Superior temporal gyrus (tissue), 1 donor: Measurements from ENCODE around the gene GOLGA2.
A peak's percentile ranks its signal among the peaks of the same experiment; 100 is the strongest.

Experiments
- DNase-seq: peaks from one replicate; pipeline ENCODE4 v3.0.0-alpha.2; 2016; ENCODE audit errors: extremely low spot score

GOLGA2 gene, protein sequence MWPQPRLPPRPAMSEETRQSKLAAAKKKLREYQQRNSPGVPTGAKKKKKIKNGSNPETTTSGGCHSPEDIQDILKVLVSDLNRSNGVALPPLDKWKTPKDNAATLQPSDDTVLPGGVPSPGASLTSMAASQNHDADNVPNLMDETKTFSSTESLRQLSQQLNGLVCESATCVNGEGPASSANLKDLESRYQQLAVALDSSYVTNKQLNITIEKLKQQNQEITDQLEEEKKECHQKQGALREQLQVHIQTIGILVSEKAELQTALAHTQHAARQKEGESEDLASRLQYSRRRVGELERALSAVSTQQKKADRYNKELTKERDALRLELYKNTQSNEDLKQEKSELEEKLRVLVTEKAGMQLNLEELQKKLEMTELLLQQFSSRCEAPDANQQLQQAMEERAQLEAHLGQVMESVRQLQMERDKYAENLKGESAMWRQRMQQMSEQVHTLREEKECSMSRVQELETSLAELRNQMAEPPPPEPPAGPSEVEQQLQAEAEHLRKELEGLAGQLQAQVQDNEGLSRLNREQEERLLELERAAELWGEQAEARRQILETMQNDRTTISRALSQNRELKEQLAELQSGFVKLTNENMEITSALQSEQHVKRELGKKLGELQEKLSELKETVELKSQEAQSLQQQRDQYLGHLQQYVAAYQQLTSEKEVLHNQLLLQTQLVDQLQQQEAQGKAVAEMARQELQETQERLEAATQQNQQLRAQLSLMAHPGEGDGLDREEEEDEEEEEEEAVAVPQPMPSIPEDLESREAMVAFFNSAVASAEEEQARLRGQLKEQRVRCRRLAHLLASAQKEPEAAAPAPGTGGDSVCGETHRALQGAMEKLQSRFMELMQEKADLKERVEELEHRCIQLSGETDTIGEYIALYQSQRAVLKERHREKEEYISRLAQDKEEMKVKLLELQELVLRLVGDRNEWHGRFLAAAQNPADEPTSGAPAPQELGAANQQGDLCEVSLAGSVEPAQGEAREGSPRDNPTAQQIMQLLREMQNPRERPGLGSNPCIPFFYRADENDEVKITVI

DNA sequence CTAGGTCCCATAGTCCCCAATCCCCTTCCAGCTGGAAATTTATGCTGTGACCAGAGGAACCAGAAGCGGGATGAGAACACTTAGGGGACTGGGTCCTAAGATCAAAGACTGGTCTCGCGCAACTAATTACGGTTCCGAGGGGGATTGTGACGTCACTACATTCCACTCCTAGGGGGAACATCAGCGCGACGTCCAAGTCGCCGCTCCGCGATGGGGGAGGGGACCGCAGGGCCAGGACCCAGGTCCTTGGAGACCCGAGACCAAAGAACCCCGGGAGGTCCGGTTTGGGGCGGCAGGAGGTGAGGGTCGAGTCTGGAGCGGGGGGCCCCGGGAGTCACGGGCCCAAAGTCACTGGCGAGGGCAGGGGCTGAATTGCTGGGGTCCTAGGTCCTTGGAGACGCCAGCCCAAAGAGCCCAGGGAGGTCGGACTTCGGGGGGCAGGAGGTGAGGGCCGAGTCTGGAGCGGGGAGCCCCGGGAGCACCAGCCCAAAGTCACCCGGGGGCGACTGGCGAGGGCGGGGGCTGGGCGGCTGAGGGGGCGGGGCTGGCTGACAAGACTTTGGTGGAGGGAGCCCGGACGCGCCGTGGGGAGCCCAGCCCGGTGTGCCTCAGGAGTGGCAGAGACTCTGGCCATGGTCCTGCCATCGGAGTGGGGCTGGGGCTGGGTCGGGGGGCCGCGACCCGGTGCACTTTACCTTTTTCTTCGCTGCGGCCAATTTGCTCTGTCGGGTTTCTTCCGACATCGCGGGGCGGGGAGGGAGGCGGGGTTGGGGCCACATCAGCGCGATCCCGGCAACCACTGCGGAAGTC lies at the start of gene GOLGA2:
GOLGA2 (minus strand) TSS at position 810 of the 810 bp plus-strand sequence; CDS start at position 779, 31 bp downstream.
- DNase-seq: no peak

DNA sequence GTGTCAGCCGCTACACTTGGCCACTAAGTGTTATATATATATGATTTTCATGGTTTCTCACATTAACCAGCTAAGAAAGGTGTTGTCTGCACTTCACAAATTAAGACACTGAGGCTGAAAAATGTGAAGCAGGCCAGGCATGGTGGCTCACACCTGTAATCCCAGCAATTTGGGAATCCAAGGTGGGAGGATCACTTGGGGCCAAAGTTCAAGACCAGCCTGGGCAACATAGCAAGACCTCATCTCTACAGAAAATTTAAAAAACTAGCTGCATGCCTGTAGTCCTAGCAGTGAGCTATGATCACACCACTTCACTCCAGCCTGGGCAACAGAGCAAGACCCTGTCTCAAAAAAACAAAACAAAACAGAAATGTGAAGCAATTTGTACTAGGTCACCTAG lies 48.6 kb upstream of the GOLGA2 start:
- DNase-seq: no peak

DNA sequence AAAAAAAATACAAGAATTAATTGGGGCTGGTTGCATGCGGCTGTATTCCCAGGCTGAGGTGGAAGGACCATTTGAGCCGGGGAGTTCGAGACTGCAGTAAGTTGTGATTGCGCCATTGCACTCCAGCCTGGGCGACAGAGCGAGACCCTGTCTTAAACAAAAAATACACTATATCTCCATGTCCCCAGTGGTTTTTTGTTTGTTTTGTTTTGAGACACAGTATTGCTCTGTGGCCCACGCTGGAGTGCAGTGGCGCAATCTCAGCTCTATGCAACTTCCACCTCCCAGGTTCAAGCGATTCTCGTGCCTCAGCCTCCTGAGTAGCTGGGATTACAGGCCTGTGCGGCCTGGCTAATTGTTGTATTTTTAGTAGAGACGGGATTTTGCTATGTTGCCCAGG lies 48.0 kb upstream of the GOLGA2 start:
- no peak for DNase-seq

- DNase-seq: no peak
Observed at GRCh38 chr9:128323212-128323730, 47.5 kb upstream of the GOLGA2 start.

DNA sequence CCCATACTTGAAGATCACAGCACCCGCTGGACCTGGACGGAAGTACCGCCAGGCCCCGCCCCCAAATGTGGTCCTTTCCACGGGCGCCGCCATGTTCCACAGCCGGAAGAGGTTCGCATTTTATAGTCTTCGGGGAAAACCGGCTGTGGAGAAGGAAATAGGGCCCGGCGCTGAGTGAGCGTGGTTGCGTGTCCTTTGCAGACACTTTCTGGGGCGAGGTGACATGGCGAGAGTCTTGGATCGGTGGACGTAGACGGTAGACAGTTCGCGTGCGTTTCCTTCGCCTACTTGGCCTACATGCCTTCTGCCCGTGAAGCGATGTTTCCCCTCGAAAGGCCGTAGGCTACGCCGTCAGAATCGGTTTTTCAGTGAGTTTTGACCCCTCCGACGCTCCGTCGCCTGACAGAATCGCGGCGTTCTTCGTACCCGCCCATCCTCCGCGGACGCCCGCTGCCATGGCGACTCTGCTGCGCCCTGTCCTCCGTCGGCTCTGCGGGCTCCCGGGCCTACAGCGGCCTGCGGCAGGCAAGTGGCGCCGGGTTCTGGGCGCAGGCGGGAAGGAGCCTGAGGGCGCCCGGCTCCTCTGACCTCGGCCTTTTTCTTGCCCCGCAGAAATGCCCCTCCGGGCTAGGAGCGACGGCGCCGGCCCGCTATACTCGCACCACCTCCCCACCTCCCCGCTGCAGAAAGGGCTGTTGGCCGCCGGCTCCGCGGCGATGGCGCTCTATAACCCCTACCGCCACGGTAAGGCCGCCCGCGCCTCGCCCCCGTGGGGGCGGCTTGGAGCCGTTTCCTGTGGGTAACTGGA lies 46.8 kb upstream of the GOLGA2 start, which contains the start of the genes COQ4 and TRUB2:
COQ4 (plus strand) TSS at position 436 of the 808 bp plus-strand sequence; CDS start at position 456, 20 bp downstream.
TRUB2 (minus strand) TSS at position 44 of the 808 bp plus-strand sequence; CDS start at position 5, 39 bp downstream.
- peak; percentile 98 for DNase-seq

DNA sequence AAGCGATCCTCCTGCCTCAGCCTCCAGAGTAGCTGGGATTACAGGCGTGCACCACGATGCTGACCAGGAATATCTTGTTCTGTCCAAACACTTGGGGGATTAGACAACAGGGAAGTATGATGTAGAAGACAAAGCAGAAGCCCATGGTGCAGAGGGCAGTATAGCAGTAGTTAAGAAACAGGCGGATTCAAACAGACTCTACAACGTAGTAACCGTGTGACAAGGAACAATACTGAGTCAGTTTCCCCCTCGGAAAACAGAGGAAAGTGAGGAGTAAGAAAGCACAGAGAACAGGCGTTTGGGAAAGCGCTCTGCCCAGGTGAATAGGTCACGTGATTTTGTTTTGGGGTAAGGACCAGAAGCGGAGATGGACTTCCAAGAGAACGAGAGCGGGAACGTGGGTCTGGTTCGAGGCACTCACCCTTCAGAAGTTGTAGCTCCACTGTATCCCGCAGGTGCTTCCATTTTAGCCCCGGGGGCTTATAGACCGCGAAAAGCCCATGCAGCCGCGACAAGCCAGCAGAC lies 46.1 kb upstream of the GOLGA2 start:
- DNase-seq: no peak

- DNase-seq: no peak
Observed at GRCh38 chr9:128321343-128321742, 45.5 kb upstream of the GOLGA2 start.

DNA sequence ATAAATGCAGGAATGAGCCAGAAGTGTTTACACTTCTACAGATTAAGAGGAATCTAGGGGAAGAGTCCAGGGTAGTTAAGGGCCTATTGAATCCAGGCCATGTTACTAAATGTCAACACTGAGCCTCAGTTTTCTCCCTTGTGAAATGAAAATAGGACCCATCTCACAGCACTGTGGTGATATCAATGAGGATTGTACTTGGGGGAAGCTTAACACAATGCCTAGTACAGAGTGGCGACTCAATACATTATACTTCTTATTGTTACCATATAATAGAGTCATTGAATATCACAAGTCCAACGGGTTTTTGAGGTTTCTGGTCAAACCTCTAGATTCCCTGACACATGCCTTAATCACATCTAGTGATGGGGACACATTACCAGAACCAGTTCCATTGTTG lies 41.8 kb upstream of the GOLGA2 start:
- peak; percentile 57 for DNase-seq

- DNase-seq: peak; percentile 96
Observed at GRCh38 chr9:128316421-128316820, 40.6 kb upstream of the GOLGA2 start.

DNA sequence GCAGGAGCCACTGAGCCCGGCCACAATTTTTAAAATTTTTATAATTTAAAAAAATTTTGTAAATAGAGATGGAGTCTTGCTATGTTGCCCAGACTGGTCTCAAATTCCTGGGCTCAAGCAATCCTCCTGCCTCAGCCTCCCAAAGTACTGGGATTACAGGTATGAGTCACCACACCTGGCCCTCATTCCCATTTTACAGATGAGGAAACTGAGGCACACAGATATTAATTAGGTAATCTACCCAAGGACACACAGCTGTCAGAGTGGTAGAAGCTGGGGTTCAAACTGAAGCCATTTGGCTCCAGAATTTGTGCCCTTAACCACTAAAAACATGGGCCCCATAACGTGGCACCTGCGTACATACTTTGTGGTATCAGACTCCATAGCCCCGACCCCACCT lies 38.9 kb upstream of the GOLGA2 start:
- DNase-seq: no peak

GRCh38 chr9:128310461-128310860 lies 34.7 kb upstream of the GOLGA2 start:
- DNase-seq: peak; percentile 17

DNA sequence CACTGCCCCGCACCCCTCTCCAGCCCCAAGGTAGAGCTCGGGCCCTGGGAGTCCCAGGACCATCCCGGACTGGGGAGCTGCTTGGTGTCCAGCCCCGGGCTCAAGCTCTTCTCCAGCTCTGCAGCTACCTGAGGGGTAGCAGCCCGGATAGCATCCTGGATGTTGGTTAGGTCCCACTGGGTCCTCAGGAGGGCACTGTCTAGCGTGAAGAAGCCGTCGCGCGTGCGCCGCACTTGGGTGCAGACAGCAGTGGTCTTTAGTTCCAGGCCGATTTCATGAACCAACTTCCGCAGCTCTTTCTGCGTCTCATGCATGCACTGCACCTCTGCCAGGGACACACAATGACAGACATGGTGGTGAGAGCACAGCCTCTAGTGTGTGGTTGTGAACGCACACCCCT lies 33.7 kb upstream of the GOLGA2 start:
- no peak for DNase-seq

DNA sequence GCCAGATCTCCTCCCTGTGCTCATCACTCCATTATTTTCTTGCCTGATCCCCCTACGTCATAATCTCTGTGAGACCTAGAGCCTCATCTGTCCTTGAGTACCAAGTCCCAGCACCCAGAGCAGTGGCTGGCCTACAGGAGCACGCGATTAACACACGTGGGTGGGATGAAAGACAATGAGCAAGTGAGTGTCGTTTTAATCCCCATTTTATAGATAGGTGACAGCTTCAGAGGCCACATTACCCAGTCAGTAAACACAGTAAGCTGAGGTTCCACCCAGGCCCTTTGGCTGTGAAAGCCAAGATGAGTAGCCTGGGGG lies 29.1 kb upstream of the GOLGA2 start:
- no peak for DNase-seq

DNA sequence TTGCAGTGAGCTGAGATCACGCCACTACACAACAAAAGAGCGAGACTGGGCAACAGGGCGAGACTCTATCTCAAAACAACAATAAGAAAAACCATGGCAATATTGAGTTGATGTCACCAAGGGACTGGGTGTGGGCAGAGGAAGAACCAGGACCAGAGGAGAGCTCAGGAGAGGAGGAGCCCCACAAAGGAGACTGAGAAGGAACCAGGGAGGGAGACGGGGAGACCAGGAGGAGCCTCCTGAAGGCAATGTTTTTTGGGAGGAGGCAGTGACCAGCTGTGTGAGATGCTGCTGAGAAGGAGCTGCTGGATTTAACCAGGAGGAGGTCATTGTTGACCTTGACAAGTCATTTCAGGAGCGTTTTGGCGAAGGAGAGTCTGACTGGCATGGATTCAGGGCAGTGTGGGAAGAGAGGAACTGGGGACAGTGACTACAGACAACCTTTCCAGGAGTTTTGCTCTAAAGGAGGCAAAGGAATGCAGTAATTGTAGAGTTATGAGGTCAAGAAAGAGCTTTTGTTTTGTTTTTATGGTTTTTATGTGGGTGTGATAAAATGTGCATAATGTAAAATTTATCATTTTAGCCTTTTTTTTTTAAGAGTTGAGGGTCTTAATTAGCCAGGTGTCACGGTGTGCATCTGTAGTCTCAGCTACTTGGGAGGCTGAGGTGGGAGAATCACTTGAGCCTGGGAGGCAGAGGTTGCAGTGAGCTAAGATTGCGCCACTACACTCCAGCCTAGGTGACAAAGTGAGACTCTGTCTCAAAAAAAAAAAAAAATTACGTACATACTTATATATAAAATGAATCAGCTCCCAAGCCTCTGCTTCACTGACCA lies 28.5 kb upstream of the GOLGA2 start:
- no peak for DNase-seq

DNA sequence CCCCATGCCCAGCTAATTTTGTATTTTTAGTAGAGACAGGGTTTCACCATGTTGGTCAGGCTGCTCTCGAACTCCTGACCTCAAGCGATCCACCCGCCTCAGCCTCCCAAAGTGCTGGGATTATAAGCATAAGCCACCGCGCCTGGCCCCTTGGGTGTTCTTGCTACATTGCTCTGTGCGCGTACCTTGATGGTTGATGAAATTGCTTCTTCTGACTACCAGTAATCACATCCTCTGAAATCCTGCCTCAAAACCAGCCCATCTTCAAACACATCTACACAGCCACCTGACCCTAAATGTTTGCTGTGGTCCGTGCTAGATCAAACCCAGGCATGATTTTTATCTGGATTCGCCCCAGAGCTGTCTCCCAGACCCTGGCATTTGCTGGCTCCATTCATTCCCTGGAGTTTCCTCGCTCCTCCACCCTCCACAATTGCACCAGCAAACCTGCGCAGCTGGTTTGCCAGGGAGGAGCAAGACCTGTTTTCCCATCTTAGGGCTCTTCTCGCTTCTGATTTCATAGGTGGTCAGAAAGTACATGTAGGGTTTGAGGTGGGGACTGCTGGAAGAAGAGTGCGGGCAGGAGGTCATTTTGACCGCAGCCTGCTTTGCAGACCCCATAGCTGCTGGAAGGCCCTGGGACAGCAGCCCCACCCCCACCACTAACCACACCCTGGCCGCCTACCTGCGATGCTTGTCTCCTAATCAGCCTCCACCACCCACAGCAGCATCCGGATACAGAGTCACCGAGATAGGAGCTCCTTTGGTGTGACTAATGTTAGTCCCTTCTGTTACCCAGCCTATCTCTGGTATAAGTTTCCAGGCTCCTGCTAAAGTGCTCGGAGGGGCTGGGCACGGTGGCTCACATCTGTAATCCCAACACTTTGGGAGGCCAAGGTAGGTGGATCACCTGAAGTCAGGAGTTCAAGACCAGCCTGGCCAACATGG lies 23.0 kb upstream of the GOLGA2 start:
- DNase-seq: no peak

- no peak for DNase-seq
Observed at GRCh38 chr9:128297221-128297773, 21.5 kb upstream of the GOLGA2 start.

GRCh38 chr9:128296340-128297220 lies 20.8 kb upstream of the GOLGA2 start:
- no peak for DNase-seq
